Tibial artery (tissue), 4 donors: ENCODE data around the gene HIPK2.

Experiments used
- DNase-seq, 2 donors: peaks; one replicate each; pipeline ENCODE4 v3.0.0-alpha.2; 2019
- H3K27ac ChIP-seq, 2 donors: fragments of 200-600 bp; sonication (generic) in 1 of 2; 1 replicate in 1 of 2; 2 replicates in 1 of 2; pipeline ENCODE4 v1.5.1; 2018 to 2019; ENCODE audit warnings: mild to moderate bottlenecking in 1 of 2
- H3K27me3 ChIP-seq, 2 donors: fragments of 200-600 bp; sonication (generic) in 1 of 2; one replicate each; pipeline versions ENCODE4 v1.5.1 to v1.6.0; 2016 to 2019
- H3K36me3 ChIP-seq, 3 donors: fragments of 200-600 bp; sonication (generic) in 2 of 3; one replicate each; pipeline ENCODE4 v1.5.1; 2016 to 2019; ENCODE audit warnings: mild to moderate bottlenecking in 2 of 3
- H3K4me1 ChIP-seq, 4 donors: fragments of 200-600 bp; sonication (generic) in 2 of 4; 1 replicate in 3 of 4; 2 replicates in 1 of 4; pipeline ENCODE4 v1.5.1; 2016 to 2019
- H3K4me3 ChIP-seq, 2 donors: fragments of 200-600 bp; sonication (generic) in 1 of 2; 1 replicate in 1 of 2; 2 replicates in 1 of 2; pipeline ENCODE4 v1.5.1; 2018 to 2019; ENCODE audit warnings: mild to moderate bottlenecking in 2 of 2
- H3K9me3 ChIP-seq, 3 donors: fragments of 200-600 bp; sonication (generic) in 1 of 3; one replicate each; pipeline ENCODE4 v1.5.1; 2016 to 2019
- CTCF ChIP-seq, 2 experiments: fragments of 200-600 bp in 1 of 2; fragments of 450-650 bp in 1 of 2; IDR thresholded peaks; one replicate each; pipeline ENCODE4 v1.5.1; 2017 to 2019; ENCODE audit warnings: antibody characterized with exemption in 2 of 2, mild to moderate bottlenecking in 1 of 2, moderate library complexity in 1 of 2
- intact Hi-C: fragments of 100-400 bp; cut with DNase I; formaldehyde crosslinking; loops from one replicate; pipeline ENCODE4 v1.15.0; 2023; ENCODE audit warnings: low total_unique reads

HIPK2 gene

GRCh38 chr7:139543801-139544603 is 233.8 kb downstream of the HIPK2 start:
- Histone ChIP-seq H3K27ac (no peak overlapping the region), H3K4me1 (peaks cover 0 to 5% (median 0%) of the 10 kb centered on the region in 4 donors), H3K36me3 (no peaks in the 10 kb centered on the region), H3K9me3 (no peaks in the 10 kb centered on the region), H3K27me3 (peaks cover 0 to 8% of the 10 kb centered on the region in 2 donors), H3K4me3 (no peak overlapping the region)
- TF ChIP-seq CTCF (IDR thresholded peaks at IDR 0.05): no peak
- peak in 1 of 2 donors; percentile 30 for DNase-seq
- intact Hi-C loops: no loop called here

GRCh38 chr7:139542308-139543151 is 235.3 kb downstream of the HIPK2 start:
- TF ChIP-seq CTCF (IDR thresholded peaks at IDR 0.05): no peak
- intact Hi-C loops: no loop called here
- Histone ChIP-seq H3K4me3 (no peak overlapping the region), H3K4me1 (peaks cover 0 to 5% (median 0%) of the 10 kb centered on the region in 4 donors), H3K9me3 (no peaks in the 10 kb centered on the region), H3K27me3 (peaks cover 0 to 8% of the 10 kb centered on the region in 2 donors), H3K36me3 (no peaks in the 10 kb centered on the region), H3K27ac (no peak overlapping the region)
- DNase-seq: no peak

GRCh38 chr7:139541600-139542307 is 236.0 kb downstream of the HIPK2 start:
- TF ChIP-seq CTCF (IDR thresholded peaks at IDR 0.05): no peak
- no peak overlapping the region for H3K4me3 ChIP-seq
- peaks cover 0 to 8% of the 10 kb centered on the region in 2 donors for H3K27me3 ChIP-seq
- peaks cover 0 to 5% (median 0%) of the 10 kb centered on the region in 4 donors for H3K4me1 ChIP-seq
- no peak overlapping the region for H3K27ac ChIP-seq
- H3K9me3 ChIP-seq: no peaks in the 10 kb centered on the region
- intact Hi-C loops: no loop called here
- no peaks in the 10 kb centered on the region for H3K36me3 ChIP-seq
- DNase-seq: no peak

GRCh38 chr7:139540203-139540602 is 237.6 kb downstream of the HIPK2 start:
- DNase-seq: no peak
- peaks cover 0 to 5% (median 0%) of the 10 kb centered on the region in 4 donors for H3K4me1 ChIP-seq
- H3K9me3 ChIP-seq: no peaks in the 10 kb centered on the region
- peaks cover 0 to 8% of the 10 kb centered on the region in 2 donors for H3K27me3 ChIP-seq
- H3K27ac ChIP-seq: no peak overlapping the region
- intact Hi-C loops: no loop called here
- no peaks in the 10 kb centered on the region for H3K36me3 ChIP-seq
- no peak for TF ChIP-seq CTCF (IDR thresholded peaks at IDR 0.05)
- no peak overlapping the region for H3K4me3 ChIP-seq

GRCh38 chr7:139538881-139539635 is 238.7 kb downstream of the HIPK2 start:
- Histone ChIP-seq H3K4me3 (no peak overlapping the region), H3K36me3 (no peaks in the 10 kb centered on the region), H3K27me3 (peaks cover 0 to 6% of the 10 kb centered on the region in 2 donors), H3K4me1 (peaks cover 0 to 5% (median 0%) of the 10 kb centered on the region in 4 donors), H3K9me3 (no peaks in the 10 kb centered on the region), H3K27ac (no peak overlapping the region)
- intact Hi-C loops: no loop called here
- no peak for TF ChIP-seq CTCF (IDR thresholded peaks at IDR 0.05)
- no peak for DNase-seq
